ENCODE data around the gene GYS1. TPM values are rescaled to one million over a fixed set of nuclear protein-coding genes. Genes with fewer than 3 reads are reported as not detected.

GYS1 gene
- total RNA-seq, 1 experiment from 2014 or later, result 29.7 TPM

DNA sequence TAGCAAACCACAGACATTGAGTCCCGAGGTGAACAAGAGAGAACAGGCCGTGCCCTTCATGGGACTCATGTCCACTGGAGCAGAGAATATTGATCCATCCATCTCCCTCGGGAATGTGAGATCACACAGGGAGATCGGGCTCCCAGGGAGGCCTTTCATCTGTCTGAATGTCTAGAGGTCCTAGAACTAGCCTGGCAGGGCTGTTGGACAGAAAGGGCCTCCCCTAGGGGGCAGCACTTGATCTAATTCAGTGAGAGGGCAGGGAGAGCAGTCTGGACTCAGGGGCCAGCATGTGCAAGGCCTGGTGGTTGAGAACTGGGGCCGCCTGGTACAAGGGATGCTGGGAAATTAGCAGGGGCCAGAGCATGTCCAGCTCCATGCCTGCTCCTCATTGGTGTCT is 4.9 kb upstream of the GYS1 start:
- Mint-ChIP-seq H3K4me1 (ENCODE audit: insufficient read depth, unreplicated experiment) (peaks cover 18% of the 10 kb centered on the region), H3K4me3 (ENCODE audit: unreplicated experiment) (no peak overlapping the region), H3K9me3 (ENCODE audit: unreplicated experiment) (no peaks in the 10 kb centered on the region), H3K27ac (ENCODE audit: low read depth, unreplicated experiment) (no peak overlapping the region), H3K27me3 (ENCODE audit: insufficient read depth, unreplicated experiment) (no peaks in the 10 kb centered on the region), H3K36me3 (ENCODE audit: insufficient read depth, unreplicated experiment) (peaks cover 38% of the 10 kb centered on the region)
- DNase-seq (ENCODE audit: unreplicated experiment), result peak; percentile 64
- ChIA-PET CTCF (interaction anchor here (0.6 to 2.0 kb wide), 15 partner anchors 10 to 585 kb away, joined by 3 to 13 read pairs (median 3); partner anchors contain the start of gene NTF4), POLR2A (interaction anchor here (0.6 kb wide), 1 partner anchor 1434 kb away, joined by 3 read pairs; no protein-coding TSS in a partner anchor)
- BruUV-seq (replicated peaks), result no TSS peak
- TF ChIP-seq, protein P1, sequence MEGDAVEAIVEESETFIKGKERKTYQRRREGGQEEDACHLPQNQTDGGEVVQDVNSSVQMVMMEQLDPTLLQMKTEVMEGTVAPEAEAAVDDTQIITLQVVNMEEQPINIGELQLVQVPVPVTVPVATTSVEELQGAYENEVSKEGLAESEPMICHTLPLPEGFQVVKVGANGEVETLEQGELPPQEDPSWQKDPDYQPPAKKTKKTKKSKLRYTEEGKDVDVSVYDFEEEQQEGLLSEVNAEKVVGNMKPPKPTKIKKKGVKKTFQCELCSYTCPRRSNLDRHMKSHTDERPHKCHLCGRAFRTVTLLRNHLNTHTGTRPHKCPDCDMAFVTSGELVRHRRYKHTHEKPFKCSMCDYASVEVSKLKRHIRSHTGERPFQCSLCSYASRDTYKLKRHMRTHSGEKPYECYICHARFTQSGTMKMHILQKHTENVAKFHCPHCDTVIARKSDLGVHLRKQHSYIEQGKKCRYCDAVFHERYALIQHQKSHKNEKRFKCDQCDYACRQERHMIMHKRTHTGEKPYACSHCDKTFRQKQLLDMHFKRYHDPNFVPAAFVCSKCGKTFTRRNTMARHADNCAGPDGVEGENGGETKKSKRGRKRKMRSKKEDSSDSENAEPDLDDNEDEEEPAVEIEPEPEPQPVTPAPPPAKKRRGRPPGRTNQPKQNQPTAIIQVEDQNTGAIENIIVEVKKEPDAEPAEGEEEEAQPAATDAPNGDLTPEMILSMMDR (IDR thresholded peaks at IDR 0.05; ENCODE audit: unreplicated experiment), result peak; percentile 38
- intact Hi-C loops (cut with micrococcal nuclease), result loop anchor here (2.0 to 10.0 kb wide), 3 partner anchors 77 to 227 kb away; no protein-coding TSS in a partner anchor

DNA sequence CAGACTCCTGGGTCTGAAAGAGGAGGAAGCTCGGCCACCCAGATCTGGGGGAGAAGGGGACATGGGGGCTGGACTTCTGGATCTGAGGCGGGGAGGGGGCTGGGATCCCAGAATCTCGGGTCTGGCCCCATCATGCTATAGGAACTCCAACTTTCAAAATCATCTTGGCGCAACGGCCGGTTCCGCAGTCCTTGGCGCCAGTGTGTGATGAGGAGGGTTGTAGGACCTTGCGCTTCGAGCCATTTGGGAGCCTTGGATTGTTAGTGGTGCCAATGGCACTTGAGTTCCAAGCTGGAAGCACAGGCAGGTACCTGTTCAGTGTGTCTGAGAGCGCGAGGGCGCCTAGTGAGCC is 902 bp upstream of the GYS1 start:
- TF ChIP-seq, protein P1 (IDR thresholded peaks at IDR 0.05; ENCODE audit: unreplicated experiment), result no peak
- ChIA-PET POLR2A (interaction anchor here (0.6 to 3.9 kb wide), 37 partner anchors 11 to 648 kb away, joined by 3 to 98 read pairs (median 4); partner anchors contain the start of genes ALDH16A1, CGB7, DBP and DHDH), CTCF (interaction anchor here (0.6 to 3.0 kb wide), 11 partner anchors 10 to 245 kb away, joined by 3 to 39 read pairs (median 6); partner anchors contain the start of gene LIN7B)
- peak overlapping the region; percentile 95 for H3K4me3 Mint-ChIP-seq (ENCODE audit: unreplicated experiment)
- H3K36me3 Mint-ChIP-seq (ENCODE audit: insufficient read depth, unreplicated experiment), result peaks cover 35% of the 10 kb centered on the region
- H3K27me3 Mint-ChIP-seq (ENCODE audit: insufficient read depth, unreplicated experiment), result no peaks in the 10 kb centered on the region
- no peak for DNase-seq (ENCODE audit: unreplicated experiment)
- intact Hi-C loops (cut with micrococcal nuclease), result loop anchor here (10.0 kb wide), 1 partner anchor 231 kb away; no protein-coding TSS in a partner anchor
- no peaks in the 10 kb centered on the region for H3K9me3 Mint-ChIP-seq (ENCODE audit: unreplicated experiment)
- H3K4me1 Mint-ChIP-seq (ENCODE audit: insufficient read depth, unreplicated experiment), result peaks cover 34% of the 10 kb centered on the region
- peak overlapping the region; percentile 95 for H3K27ac Mint-ChIP-seq (ENCODE audit: low read depth, unreplicated experiment)
- BruUV-seq (replicated peaks), result no TSS peak

DNA sequence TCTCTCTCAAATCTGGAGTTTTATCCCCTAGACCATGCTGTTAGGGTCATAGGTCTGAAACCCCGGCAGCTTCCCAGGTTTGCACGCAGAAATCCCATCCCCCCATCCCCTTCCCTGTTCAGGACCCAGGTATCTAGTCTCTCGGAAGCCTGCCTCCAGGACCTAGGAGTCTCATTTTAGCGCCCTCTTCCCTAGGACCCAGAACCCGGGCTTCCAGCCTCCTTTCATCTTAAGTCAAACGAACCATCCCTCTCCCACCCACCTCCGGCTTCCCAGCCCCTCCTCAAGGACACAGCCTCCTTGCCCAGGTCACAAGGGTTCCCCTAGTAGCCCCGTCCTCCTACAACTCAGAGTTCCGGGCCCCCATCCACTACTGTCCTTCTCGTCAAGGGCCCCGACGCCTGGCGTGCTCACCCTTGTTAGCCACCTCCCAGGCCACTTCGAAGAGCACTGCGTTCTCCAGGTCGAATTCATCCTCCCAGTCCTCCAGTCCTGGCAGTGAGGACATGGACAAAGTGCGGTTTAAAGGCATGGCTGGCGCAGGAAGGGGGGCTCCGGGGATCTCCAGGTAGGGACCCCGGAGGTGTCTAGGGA is 431 bp downstream of the GYS1 start:
- intact Hi-C loops (cut with micrococcal nuclease), result loop anchor here (1.0 to 10.0 kb wide), 2 partner anchors 13 to 232 kb away; no protein-coding TSS in a partner anchor
- Mint-ChIP-seq H3K4me3 (ENCODE audit: unreplicated experiment) (peak overlapping the region; percentile 95), H3K27me3 (ENCODE audit: insufficient read depth, unreplicated experiment) (no peaks in the 10 kb centered on the region), H3K9me3 (ENCODE audit: unreplicated experiment) (no peaks in the 10 kb centered on the region), H3K27ac (ENCODE audit: low read depth, unreplicated experiment) (peak overlapping the region; percentile 95), H3K36me3 (ENCODE audit: insufficient read depth, unreplicated experiment) (peaks cover 40% of the 10 kb centered on the region), H3K4me1 (ENCODE audit: insufficient read depth, unreplicated experiment) (peaks cover 34% of the 10 kb centered on the region)
- ChIA-PET POLR2A (interaction anchor here (0.6 to 3.9 kb wide), 47 partner anchors 9 to 1392 kb away, joined by 3 to 98 read pairs (median 4); partner anchors contain the start of genes ALDH16A1, CGB7, DHDH and DKKL1), CTCF (interaction anchor here (0.6 to 3.0 kb wide), 11 partner anchors 10 to 275 kb away, joined by 3 to 39 read pairs (median 4); partner anchors contain the start of gene LIN7B)
- BruUV-seq (replicated peaks), result TSS peak; percentile 59
- no peak for DNase-seq (ENCODE audit: unreplicated experiment)
- TF ChIP-seq, protein P1 (IDR thresholded peaks at IDR 0.05; ENCODE audit: unreplicated experiment), result no peak

DNA sequence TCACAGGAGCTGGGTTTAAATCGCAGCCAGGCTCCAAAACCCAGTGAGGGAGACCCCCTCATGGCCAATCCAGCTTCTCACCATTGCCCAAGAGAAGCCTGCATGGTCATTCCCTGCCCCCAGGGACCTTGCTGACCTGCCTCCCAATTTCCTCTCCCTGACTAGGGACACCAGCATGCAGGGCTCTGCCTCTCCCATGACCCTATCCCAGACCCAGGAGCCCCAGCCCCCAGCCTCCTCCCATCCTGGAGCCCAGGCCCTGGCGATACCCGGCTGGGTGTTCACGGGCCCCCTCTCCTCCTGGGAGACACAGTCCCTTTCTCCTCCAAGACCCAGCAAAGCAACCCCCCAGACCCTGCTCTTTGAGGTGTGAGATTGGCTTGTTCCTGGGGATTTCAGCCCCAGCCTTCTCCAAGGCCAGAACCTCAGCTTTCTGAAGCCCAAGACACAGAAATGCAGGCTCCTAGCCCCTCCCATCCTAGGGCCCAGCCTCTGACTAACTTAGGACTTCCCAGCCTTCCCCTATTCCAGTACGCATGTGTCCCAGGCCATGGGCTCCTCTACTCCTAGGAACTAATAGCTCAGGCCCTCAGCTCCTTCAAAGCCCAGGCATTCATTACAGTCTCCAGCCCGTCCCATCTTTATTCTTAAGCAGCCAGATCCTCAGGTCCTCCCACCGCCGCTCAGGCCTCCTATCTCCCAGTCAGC is 1.1 kb downstream of the GYS1 start:
- peaks cover 34% of the 10 kb centered on the region for H3K4me1 Mint-ChIP-seq (ENCODE audit: insufficient read depth, unreplicated experiment)
- CTCF ChIA-PET, result interaction anchor here (0.6 to 3.0 kb wide), 5 partner anchors 9 to 197 kb away, joined by 3 to 39 read pairs (median 18); no protein-coding TSS in a partner anchor
- H3K4me3 Mint-ChIP-seq (ENCODE audit: unreplicated experiment), result peak overlapping the region; percentile 95
- DNase-seq (ENCODE audit: unreplicated experiment), result peak; percentile 86
- POLR2A ChIA-PET, result interaction anchor here (0.7 to 3.9 kb wide), 19 partner anchors 9 to 1392 kb away, joined by 3 to 98 read pairs (median 5); partner anchors contain the start of genes ALDH16A1, CGB7, DKKL1 and FTL
- peak overlapping the region; percentile 95 for H3K27ac Mint-ChIP-seq (ENCODE audit: low read depth, unreplicated experiment)
- H3K36me3 Mint-ChIP-seq (ENCODE audit: insufficient read depth, unreplicated experiment), result peaks cover 45% of the 10 kb centered on the region
- intact Hi-C loops (cut with micrococcal nuclease), result loop anchor here (1.0 to 10.0 kb wide), 2 partner anchors 13 to 233 kb away; no protein-coding TSS in a partner anchor
- no peaks in the 10 kb centered on the region for H3K9me3 Mint-ChIP-seq (ENCODE audit: unreplicated experiment)
- TF ChIP-seq, protein P1 (IDR thresholded peaks at IDR 0.05; ENCODE audit: unreplicated experiment), result no peak
- H3K27me3 Mint-ChIP-seq (ENCODE audit: insufficient read depth, unreplicated experiment), result no peaks in the 10 kb centered on the region
- BruUV-seq (replicated peaks), result no TSS peak
